Left ventricle myocardium inferior (tissue), 1 donor: Measurements from ENCODE around the gene MTX1. TPM values are rescaled to one million over a fixed set of nuclear protein-coding genes. Genes with fewer than 3 reads are reported as not detected.
"Not testable (repeated sequence)": the region's sequence is repeated elsewhere in the genome, so short reads cannot be mapped to it uniquely, and the experiment has no call there.

Source experiments
- DNase-seq: peaks from one replicate; pipeline ENCODE4 v3.0.0-alpha.2; 2020
- H3K27ac ChIP-seq: fragments of 200-600 bp; replicated peaks from 2 replicates; pipeline ENCODE4 v1.8.0; 2021
- H3K27me3 ChIP-seq: fragments of 200-600 bp; 2 replicates; pipeline ENCODE4 v1.8.0; 2021; ENCODE audit warnings: low read depth
- H3K36me3 ChIP-seq: fragments of 200-600 bp; 2 replicates; pipeline ENCODE4 v1.8.0; 2021
- H3K4me1 ChIP-seq: fragments of 200-600 bp; 2 replicates; pipeline ENCODE4 v1.8.0; 2021
- H3K4me3 ChIP-seq: fragments of 200-600 bp; 2 replicates; pipeline ENCODE4 v1.8.0; 2021; ENCODE audit warnings: mild to moderate bottlenecking, moderate library complexity
- H3K9me3 ChIP-seq: fragments of 200-600 bp; replicated peaks from 2 replicates; pipeline ENCODE4 v1.8.0; 2021
- intact Hi-C: fragments of 100-400 bp; cut with micrococcal nuclease; formaldehyde crosslinking; loops from one replicate; pipeline ENCODE4 v1.11.0; 2022
- total RNA-seq: library from RNA; stranded (reverse); fragmentation: NEBNext Ultra II Directional; extraction: Animal tissue kit (Norgen Biotek cat#: 25700); gene quantifications from one replicate; pipeline ENCODE4 v1.2.1, GENCODE V29; 2021
- TF ChIP-seq, protein P1 (sequence below): fragments of 200-600 bp; IDR thresholded peaks from 2 replicates; pipeline ENCODE4 v1.8.0; 2021; ENCODE audit warnings: antibody characterized with exemption, mild to moderate bottlenecking, borderline replicate concordance
- donor health status: DM: no; HTN: yes; CAD: no; lungs with severe emphysema.

The MTX1 gene
- total RNA-seq, 1 donor from 2014 or later: 18.0 TPM

DNA sequence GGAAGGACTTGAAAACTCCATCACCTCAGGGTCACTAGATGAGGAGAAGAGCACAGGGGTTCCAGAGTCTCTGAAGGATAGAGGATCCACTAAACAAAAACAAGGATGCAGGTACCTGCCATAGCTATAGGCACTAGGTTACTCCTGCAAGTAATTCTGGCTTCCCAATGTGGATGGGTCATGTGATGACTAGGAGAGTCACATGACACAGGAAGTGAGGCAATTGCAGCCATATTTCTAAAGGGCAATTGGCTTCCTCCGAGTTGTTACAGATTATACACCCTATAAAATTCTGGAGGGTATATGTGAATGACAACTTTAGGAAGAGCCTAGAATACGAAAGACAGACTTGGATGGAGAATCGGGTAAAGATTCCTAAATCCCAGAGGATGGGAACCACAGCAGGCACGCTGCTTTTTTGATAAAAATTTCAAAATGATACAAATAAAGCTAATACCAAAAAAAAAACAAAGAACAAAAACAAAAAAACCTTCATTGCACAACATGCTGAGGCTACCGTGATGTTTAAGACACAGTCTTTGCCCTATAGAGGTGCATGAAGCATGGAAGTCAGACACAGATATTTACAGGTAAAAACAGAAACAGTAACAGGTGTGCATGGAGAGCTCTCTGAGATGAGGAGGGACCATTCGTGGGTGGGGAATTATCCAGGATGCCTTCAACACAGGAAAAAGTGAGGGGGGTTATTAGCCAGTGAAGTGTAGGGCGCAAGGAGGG, 10.5 kb downstream of the MTX1 start:
- Histone ChIP-seq H3K27me3 (no peaks in the 10 kb centered on the region), H3K4me3 (peak overlapping the region; percentile 5), H3K9me3 (no peaks in the 10 kb centered on the region), H3K4me1 (no peaks in the 10 kb centered on the region), H3K27ac (no peak overlapping the region), H3K36me3 (no peaks in the 10 kb centered on the region)
- DNase-seq: no peak
- intact Hi-C loops: no loop called here
- TF ChIP-seq, protein P1, sequence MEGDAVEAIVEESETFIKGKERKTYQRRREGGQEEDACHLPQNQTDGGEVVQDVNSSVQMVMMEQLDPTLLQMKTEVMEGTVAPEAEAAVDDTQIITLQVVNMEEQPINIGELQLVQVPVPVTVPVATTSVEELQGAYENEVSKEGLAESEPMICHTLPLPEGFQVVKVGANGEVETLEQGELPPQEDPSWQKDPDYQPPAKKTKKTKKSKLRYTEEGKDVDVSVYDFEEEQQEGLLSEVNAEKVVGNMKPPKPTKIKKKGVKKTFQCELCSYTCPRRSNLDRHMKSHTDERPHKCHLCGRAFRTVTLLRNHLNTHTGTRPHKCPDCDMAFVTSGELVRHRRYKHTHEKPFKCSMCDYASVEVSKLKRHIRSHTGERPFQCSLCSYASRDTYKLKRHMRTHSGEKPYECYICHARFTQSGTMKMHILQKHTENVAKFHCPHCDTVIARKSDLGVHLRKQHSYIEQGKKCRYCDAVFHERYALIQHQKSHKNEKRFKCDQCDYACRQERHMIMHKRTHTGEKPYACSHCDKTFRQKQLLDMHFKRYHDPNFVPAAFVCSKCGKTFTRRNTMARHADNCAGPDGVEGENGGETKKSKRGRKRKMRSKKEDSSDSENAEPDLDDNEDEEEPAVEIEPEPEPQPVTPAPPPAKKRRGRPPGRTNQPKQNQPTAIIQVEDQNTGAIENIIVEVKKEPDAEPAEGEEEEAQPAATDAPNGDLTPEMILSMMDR: no peak

DNA sequence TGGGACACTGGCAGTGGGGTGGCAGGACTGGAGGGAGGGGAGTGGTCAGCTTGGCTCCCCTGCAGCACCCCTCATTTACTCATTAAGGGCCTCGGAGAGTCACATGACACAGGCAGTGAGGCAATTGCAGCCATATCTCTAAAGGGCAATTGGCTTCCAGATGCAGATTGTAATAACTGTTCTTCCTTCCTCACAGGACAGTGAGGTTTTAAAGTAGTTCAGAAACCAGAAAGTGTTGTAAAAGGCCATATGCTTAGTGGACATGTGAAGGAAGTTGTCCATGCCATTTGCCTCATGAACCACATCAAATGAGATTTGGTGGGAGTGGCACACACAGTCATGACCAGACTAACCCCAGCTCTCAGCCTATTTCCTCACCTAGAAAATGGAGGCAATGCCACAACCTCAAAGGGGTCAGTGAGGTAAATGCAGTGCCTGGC, 11.1 kb downstream of the MTX1 start:
- no peaks in the 10 kb centered on the region for H3K27me3 ChIP-seq
- TF ChIP-seq, protein P1: no peak
- H3K36me3 ChIP-seq: no peaks in the 10 kb centered on the region
- intact Hi-C loops: no loop called here
- H3K9me3 ChIP-seq: no peaks in the 10 kb centered on the region
- H3K27ac ChIP-seq: no peak overlapping the region
- no peak for DNase-seq
- no peak overlapping the region for H3K4me3 ChIP-seq
- no peaks in the 10 kb centered on the region for H3K4me1 ChIP-seq

DNA sequence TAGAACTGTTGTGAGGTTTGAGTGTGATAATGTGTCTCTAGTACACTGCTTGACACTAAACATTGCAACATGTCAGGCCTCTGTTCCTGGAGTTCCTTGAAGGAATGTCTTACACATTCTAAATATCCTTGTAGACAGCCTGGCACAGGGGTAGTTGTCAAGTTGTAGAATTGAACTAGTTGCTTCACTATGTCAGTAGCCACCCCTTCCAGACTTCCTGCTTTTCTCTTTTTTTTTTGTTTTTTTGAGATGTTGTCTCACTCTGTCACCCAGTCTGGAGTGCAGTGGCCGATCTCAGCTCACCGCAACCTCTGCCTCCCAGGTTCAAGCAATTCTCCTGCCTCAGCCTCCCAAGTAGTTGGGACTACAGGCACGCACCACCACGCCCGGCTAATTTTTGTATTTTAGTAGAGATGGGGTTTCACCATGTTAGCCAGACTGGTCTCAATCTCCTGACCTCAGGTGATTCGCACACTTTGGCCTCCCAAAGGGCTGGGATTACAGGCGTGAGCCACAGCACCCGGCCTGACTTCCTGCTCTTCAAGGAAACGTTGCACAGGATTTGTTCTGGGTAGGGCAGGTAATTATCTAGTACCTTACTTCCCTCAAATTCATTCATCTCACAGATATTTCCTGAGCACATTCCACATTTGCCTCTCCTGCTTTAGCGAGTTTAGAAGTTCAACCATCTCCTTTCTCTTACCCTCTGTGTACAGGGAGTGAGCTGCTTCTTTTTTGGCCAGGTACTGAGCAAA, 11.9 kb downstream of the MTX1 start:
- DNase-seq, intact Hi-C loops: not testable (repeated sequence)

DNA sequence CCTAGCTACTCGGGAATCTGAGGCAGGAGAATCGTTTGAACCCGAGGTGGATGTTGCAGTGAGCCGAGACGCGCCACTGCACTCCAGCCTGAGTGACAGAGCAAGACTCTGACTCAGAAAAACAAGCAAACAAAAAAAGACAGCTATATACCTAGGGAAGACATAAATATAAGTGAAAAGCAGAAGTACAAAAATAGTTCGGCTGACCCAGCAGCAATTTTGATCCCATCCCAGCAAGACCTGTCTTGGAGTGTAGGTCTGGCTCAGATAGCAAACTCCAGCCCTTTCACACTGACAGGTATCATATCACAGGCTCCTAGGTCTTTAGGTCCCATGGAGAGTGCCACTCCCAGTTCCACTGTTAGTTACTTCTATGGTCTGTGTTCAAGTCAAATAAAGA, 14.6 kb downstream of the MTX1 start:
- H3K36me3 ChIP-seq: no peaks in the 10 kb centered on the region
- intact Hi-C loops: no loop called here
- no peaks in the 10 kb centered on the region for H3K27me3 ChIP-seq
- H3K4me3 ChIP-seq: no peak overlapping the region
- TF ChIP-seq, protein P1: no peak
- DNase-seq: no peak
- H3K4me1 ChIP-seq: peaks cover 19% of the 10 kb centered on the region
- H3K9me3 ChIP-seq: no peaks in the 10 kb centered on the region
- H3K27ac ChIP-seq: no peak overlapping the region

More for the DNA sequence above, 11.9 kb downstream of the MTX1 start:
- H3K4me3 ChIP-seq, H3K9me3 ChIP-seq, H3K27me3 ChIP-seq, H3K4me1 ChIP-seq, H3K36me3 ChIP-seq, H3K27ac ChIP-seq: not testable (repeated sequence)

DNA sequence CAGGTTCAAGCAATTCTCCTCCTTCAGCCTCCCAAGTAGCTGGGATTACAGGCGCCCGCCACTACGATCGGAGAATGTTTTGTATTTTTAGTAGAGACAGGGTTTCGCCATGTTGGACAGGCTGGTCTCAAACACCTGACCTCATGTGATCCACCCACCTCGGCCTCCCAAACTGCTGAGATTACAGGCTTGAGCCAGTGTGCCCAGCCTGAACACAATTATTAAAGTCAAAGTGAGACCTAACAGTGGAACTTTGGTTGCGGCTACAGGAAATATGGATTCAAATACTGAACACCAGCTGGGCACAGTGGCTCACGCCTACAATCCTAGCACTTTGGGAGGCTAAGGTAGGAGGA, 16.9 kb downstream of the MTX1 start:
- DNase-seq, H3K36me3 ChIP-seq, H3K4me3 ChIP-seq, H3K27ac ChIP-seq, H3K9me3 ChIP-seq, H3K27me3 ChIP-seq, intact Hi-C loops: not testable (repeated sequence)
- H3K4me1 ChIP-seq: peaks cover 21% of the 10 kb centered on the region

DNA sequence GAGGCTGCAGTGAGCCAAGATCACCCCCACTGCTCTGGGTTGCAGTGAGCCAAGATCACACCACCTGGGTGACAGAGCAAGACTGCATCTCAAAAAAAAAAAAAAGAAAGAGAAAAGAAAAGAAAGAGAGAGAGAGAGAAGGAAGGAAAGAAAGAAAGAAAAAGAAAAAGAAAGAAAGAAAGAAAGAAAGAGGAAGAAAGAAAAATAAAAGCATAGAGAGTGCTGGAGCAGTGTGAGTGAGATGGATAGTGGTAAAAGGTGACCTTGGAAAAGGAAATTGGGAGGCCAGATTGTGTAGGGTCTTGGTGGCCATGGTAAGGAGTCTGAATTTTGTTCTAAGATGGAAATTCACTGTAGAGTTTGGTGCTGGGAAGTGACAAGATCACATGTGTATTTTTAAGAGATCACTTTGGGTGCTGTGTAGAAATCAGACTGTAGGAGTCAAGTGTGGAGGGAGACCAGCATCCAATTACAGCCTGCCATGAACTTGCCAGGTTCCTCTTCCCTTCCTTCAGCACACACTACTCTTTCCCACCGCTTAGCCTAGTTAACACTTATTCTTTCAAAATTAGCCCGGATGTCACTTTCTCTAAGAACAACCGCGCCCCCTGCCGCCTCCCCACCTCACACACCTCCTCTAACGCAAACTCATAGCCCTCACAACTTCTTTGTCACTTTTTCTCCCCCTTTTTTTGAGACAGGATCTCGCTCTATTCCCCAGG, 17.9 kb downstream of the MTX1 start:
- Histone ChIP-seq H3K4me1 (peaks cover 21% of the 10 kb centered on the region), H3K36me3 (no peaks in the 10 kb centered on the region), H3K9me3 (no peaks in the 10 kb centered on the region), H3K27ac (peak overlapping the region; percentile 92), H3K27me3 (no peaks in the 10 kb centered on the region), H3K4me3 (peak overlapping the region; percentile 80)
- intact Hi-C loops: no loop called here
- peak; percentile 79 for DNase-seq
- TF ChIP-seq, protein P1: peak; percentile 60
